Liver (tissue), 9 donors: ENCODE measurements around the gene ATP13A2. TPM values are rescaled to one million over a fixed set of nuclear protein-coding genes. Genes with fewer than 3 reads are reported as not detected.

Experiments used
- DNase-seq: peaks from one replicate; pipeline ENCODE4 v3.0.0-alpha.2; 2017; ENCODE audit warnings: low spot score
- H3K27ac ChIP-seq, 2 donors: one replicate each; pipeline ENCODE4 v1.7.0; 2013; ENCODE audit warnings: inconsistent platforms in 2 of 2, low read length in 2 of 2, control low read depth in 1 of 2, low read depth in 1 of 2, mild to moderate bottlenecking in 1 of 2
- H3K27me3 ChIP-seq, 4 donors: one replicate each; pipeline versions ENCODE4 v1.6.1 to v1.7.0; 2013; ENCODE audit warnings: low read length in 3 of 4, inconsistent platforms in 1 of 4, mild to moderate bottlenecking in 1 of 4, moderate library complexity in 1 of 4; ENCODE audit not compliant: control insufficient read depth in 4 of 4, insufficient read depth in 4 of 4
- H3K36me3 ChIP-seq, 4 donors: one replicate each; pipeline versions ENCODE4 v1.6.1 to v1.7.0; 2013; ENCODE audit warnings: low read length in 3 of 4, mild to moderate bottlenecking in 3 of 4, low read depth in 1 of 4, moderate library complexity in 1 of 4; ENCODE audit not compliant: control insufficient read depth in 4 of 4, insufficient read depth in 3 of 4
- H3K4me1 ChIP-seq, 4 donors: one replicate each; pipeline versions ENCODE4 v1.6.1 to v1.7.0; 2013; ENCODE audit warnings: low read length in 3 of 4, mild to moderate bottlenecking in 3 of 4, moderate library complexity in 1 of 4; ENCODE audit not compliant: control insufficient read depth in 4 of 4, insufficient read depth in 4 of 4
- H3K4me3 ChIP-seq, 3 donors: one replicate each; pipeline versions ENCODE4 v1.6.1 to v1.7.0; 2013; ENCODE audit warnings: low read length in 3 of 3, control low read depth in 1 of 3, low read depth in 1 of 3, mild to moderate bottlenecking in 1 of 3
- H3K9ac ChIP-seq, 2 donors: one replicate each; pipeline ENCODE4 v1.7.0; 2013; ENCODE audit warnings: low read length in 2 of 2, mild to moderate bottlenecking in 2 of 2, moderate library complexity in 2 of 2, control low read depth in 1 of 2, low read depth in 1 of 2
- H3K9me3 ChIP-seq, 4 donors: one replicate each; pipeline versions ENCODE4 v1.6.1 to v1.7.0; 2013; ENCODE audit warnings: low read length in 3 of 4; ENCODE audit not compliant: control insufficient read depth in 4 of 4
- EGR1 ChIP-seq, 2 donors: IDR thresholded peaks; 2 replicates each; pipeline ENCODE4 v1.6.1; 2016 to 2018; ENCODE audit warnings: antibody characterized with exemption in 2 of 2, low read depth in 2 of 2
- FOXA1 ChIP-seq: IDR thresholded peaks from 2 replicates; pipeline ENCODE4 v1.6.1; 2016; ENCODE audit warnings: antibody characterized with exemption
- FOXA2 ChIP-seq: IDR thresholded peaks from 2 replicates; pipeline ENCODE4 v1.6.1; 2016; ENCODE audit warnings: antibody characterized with exemption
- GABPA ChIP-seq, 2 donors: IDR thresholded peaks in 1 of 2; conservative IDR thresholded peaks in 1 of 2; 2 replicates each; pipeline ENCODE4 v1.6.1; 2016; ENCODE audit warnings: antibody characterized with exemption in 2 of 2, mild to moderate bottlenecking in 1 of 2, moderate library complexity in 1 of 2
- HNF4A ChIP-seq, 2 donors: conservative IDR thresholded peaks; 2 replicates each; pipeline ENCODE4 v1.6.1; 2016; ENCODE audit warnings: antibody characterized with exemption in 2 of 2, mild to moderate bottlenecking in 2 of 2
- HNF4G ChIP-seq: IDR thresholded peaks from 2 replicates; pipeline ENCODE4 v1.6.1; 2016; ENCODE audit warnings: antibody characterized with exemption
- JUND ChIP-seq, 2 donors: IDR thresholded peaks; 2 replicates each; pipeline ENCODE4 v1.6.1; 2016; ENCODE audit warnings: antibody characterized with exemption in 2 of 2
- NR2F2 ChIP-seq: IDR thresholded peaks from 2 replicates; pipeline ENCODE4 v1.6.1; 2016; ENCODE audit warnings: antibody characterized with exemption
- RAD21 ChIP-seq, 2 donors: IDR thresholded peaks; 2 replicates each; pipeline ENCODE4 v1.6.1; 2016; ENCODE audit warnings: antibody characterized with exemption in 2 of 2, mild to moderate bottlenecking in 2 of 2
- RXRA ChIP-seq, 2 donors: IDR thresholded peaks; 2 replicates each; pipeline ENCODE4 v1.6.1; 2017 to 2018; ENCODE audit warnings: antibody characterized with exemption in 2 of 2, mild to moderate bottlenecking in 1 of 2
- SP1 ChIP-seq: IDR thresholded peaks from 2 replicates; pipeline ENCODE4 v1.6.1; 2018; ENCODE audit warnings: antibody characterized with exemption, mild to moderate bottlenecking
- TAF1 ChIP-seq: conservative IDR thresholded peaks from 2 replicates; pipeline ENCODE4 v1.6.1; 2016; ENCODE audit warnings: antibody characterized with exemption, mild to moderate bottlenecking
- YY1 ChIP-seq: IDR thresholded peaks from 2 replicates; pipeline ENCODE4 v1.6.1; 2016; ENCODE audit warnings: antibody characterized with exemption, mild to moderate bottlenecking
- WGBS: extraction: QIAGEN DNeasy Blood & Tissue Kit; methylation state at CpG from one replicate; pipeline ENCODE4 v1.1.7; 2013; 5-methylcytosine and 5-hydroxymethylcytosine counted together
- polyA plus RNA-seq, 2 donors: library from polyadenylated mRNA; stranded (reverse) in 1 of 2; unstranded in 1 of 2; fragments of 200-250 nt in 1 of 2; fragments of >200 nt in 1 of 2; fragmentation: Nextera tagmentation in 1 of 2; extraction: Ambion mirVana in 1 of 2; gene quantifications; one replicate each; pipeline versions ENCODE4 v1.2.1 to v1.2.3, GENCODE V29; 2013 to 2015
- total RNA-seq, 2 donors: library from RNA; depleted of rRNA; stranded (reverse); fragments of >200 nt; gene quantifications; one replicate each; pipeline ENCODE4 v1.2.3, GENCODE V29; 2014
- TF ChIP-seq, protein P1 (sequence below): fragments of 150-350 bp; IDR thresholded peaks from 2 replicates; pipeline ENCODE4 v1.5.1; 2017; ENCODE audit warnings: improper control_type of control experiment, low read depth, low read length; ENCODE audit not compliant: missing input control
- TF ChIP-seq, protein P2 (sequence below): IDR thresholded peaks from 2 replicates; pipeline ENCODE4 v1.6.1; 2016; ENCODE audit warnings: antibody characterized with exemption
- TF ChIP-seq, protein P3 (sequence below): IDR thresholded peaks from 2 replicates; pipeline ENCODE4 v1.6.1; 2016; ENCODE audit warnings: antibody characterized with exemption, mild to moderate bottlenecking
- TF ChIP-seq, protein P4 (sequence below): IDR thresholded peaks from 2 replicates; pipeline ENCODE4 v1.6.1; 2016; ENCODE audit warnings: antibody characterized with exemption
- TF ChIP-seq, protein P5 (sequence below): IDR thresholded peaks from 2 replicates; pipeline ENCODE4 v1.6.1; 2016; ENCODE audit warnings: antibody characterized with exemption
- donor health status: healthy.
- donor health status: healthy.
- donor health status: healthy.
- donor health status: healthy.
- donor health status: healthy.

Gene ATP13A2
- total and polyA plus RNA-seq, 4 donors = 2.4 to 12.2 (median 8.1) TPM

DNA sequence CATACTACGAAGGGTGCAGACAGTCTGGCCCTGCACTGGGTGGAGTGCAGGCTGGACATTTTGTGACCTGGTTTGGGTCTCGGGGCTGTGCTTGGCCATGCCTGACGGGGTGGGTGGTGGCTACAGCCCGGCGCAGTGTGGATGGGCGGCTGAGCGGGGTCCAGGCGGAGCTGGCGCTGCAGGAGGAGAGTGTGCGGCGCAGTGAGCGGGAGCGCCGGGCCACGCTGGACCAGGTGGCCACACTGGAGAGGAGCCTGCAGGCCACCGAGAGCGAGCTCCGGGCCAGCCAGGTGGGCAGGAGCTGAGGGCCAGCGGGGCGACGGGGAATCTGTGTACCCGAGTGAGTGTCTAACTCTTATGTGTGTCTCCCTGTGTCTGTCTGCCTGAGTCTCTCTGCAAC is 45.4 kb downstream of the ATP13A2 start:
- H3K27ac ChIP-seq = no peak overlapping the region
- peaks cover 0 to 3% (median 2%) of the 10 kb centered on the region in 4 donors for H3K36me3 ChIP-seq
- TF ChIP-seq RXRA (IDR thresholded peaks at IDR 0.05) = no peak
- TF ChIP-seq HNF4A (conservative IDR thresholded peaks at IDR 0.05) = no peak
- TF ChIP-seq, protein P1, sequence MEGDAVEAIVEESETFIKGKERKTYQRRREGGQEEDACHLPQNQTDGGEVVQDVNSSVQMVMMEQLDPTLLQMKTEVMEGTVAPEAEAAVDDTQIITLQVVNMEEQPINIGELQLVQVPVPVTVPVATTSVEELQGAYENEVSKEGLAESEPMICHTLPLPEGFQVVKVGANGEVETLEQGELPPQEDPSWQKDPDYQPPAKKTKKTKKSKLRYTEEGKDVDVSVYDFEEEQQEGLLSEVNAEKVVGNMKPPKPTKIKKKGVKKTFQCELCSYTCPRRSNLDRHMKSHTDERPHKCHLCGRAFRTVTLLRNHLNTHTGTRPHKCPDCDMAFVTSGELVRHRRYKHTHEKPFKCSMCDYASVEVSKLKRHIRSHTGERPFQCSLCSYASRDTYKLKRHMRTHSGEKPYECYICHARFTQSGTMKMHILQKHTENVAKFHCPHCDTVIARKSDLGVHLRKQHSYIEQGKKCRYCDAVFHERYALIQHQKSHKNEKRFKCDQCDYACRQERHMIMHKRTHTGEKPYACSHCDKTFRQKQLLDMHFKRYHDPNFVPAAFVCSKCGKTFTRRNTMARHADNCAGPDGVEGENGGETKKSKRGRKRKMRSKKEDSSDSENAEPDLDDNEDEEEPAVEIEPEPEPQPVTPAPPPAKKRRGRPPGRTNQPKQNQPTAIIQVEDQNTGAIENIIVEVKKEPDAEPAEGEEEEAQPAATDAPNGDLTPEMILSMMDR = no peak
- TF ChIP-seq, protein P2, sequence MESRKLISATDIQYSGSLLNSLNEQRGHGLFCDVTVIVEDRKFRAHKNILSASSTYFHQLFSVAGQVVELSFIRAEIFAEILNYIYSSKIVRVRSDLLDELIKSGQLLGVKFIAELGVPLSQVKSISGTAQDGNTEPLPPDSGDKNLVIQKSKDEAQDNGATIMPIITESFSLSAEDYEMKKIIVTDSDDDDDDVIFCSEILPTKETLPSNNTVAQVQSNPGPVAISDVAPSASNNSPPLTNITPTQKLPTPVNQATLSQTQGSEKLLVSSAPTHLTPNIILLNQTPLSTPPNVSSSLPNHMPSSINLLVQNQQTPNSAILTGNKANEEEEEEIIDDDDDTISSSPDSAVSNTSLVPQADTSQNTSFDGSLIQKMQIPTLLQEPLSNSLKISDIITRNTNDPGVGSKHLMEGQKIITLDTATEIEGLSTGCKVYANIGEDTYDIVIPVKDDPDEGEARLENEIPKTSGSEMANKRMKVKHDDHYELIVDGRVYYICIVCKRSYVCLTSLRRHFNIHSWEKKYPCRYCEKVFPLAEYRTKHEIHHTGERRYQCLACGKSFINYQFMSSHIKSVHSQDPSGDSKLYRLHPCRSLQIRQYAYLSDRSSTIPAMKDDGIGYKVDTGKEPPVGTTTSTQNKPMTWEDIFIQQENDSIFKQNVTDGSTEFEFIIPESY = no peak
- no peak for TF ChIP-seq YY1
- TF ChIP-seq HNF4G = no peak
- TF ChIP-seq EGR1 (IDR thresholded peaks at IDR 0.05; ENCODE audit: low read depth in 2 of 2) = no peak
- TF ChIP-seq RAD21 (IDR thresholded peaks at IDR 0.05) = no peak
- TF ChIP-seq, protein P3, sequence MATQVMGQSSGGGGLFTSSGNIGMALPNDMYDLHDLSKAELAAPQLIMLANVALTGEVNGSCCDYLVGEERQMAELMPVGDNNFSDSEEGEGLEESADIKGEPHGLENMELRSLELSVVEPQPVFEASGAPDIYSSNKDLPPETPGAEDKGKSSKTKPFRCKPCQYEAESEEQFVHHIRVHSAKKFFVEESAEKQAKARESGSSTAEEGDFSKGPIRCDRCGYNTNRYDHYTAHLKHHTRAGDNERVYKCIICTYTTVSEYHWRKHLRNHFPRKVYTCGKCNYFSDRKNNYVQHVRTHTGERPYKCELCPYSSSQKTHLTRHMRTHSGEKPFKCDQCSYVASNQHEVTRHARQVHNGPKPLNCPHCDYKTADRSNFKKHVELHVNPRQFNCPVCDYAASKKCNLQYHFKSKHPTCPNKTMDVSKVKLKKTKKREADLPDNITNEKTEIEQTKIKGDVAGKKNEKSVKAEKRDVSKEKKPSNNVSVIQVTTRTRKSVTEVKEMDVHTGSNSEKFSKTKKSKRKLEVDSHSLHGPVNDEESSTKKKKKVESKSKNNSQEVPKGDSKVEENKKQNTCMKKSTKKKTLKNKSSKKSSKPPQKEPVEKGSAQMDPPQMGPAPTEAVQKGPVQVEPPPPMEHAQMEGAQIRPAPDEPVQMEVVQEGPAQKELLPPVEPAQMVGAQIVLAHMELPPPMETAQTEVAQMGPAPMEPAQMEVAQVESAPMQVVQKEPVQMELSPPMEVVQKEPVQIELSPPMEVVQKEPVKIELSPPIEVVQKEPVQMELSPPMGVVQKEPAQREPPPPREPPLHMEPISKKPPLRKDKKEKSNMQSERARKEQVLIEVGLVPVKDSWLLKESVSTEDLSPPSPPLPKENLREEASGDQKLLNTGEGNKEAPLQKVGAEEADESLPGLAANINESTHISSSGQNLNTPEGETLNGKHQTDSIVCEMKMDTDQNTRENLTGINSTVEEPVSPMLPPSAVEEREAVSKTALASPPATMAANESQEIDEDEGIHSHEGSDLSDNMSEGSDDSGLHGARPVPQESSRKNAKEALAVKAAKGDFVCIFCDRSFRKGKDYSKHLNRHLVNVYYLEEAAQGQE = no peak
- TF ChIP-seq, protein P4, sequence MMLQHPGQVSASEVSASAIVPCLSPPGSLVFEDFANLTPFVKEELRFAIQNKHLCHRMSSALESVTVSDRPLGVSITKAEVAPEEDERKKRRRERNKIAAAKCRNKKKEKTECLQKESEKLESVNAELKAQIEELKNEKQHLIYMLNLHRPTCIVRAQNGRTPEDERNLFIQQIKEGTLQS = no peak
- no peak for TF ChIP-seq FOXA1
- no peak for TF ChIP-seq FOXA2
- TF ChIP-seq GABPA (IDR thresholded peaks at IDR 0.05 in 1 of 2, conservative IDR thresholded peaks at IDR 0.05 in 1 of 2) = no peak
- no peak for TF ChIP-seq JUND (IDR thresholded peaks at IDR 0.05)
- TF ChIP-seq NR2F2 = no peak
- no peak for TF ChIP-seq SP1
- TF ChIP-seq, protein P5, sequence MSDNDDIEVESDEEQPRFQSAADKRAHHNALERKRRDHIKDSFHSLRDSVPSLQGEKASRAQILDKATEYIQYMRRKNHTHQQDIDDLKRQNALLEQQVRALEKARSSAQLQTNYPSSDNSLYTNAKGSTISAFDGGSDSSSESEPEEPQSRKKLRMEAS = no peak
- no peak for TF ChIP-seq TAF1
- no peak overlapping the region for H3K4me3 ChIP-seq
- H3K4me1 ChIP-seq = no peaks in the 10 kb centered on the region
- H3K9me3 ChIP-seq = no peaks in the 10 kb centered on the region
- no peak for DNase-seq
- 97% methylated on average over 22 of the region's 22 CpGs for WGBS
- no peak overlapping the region for H3K9ac ChIP-seq
- no peaks in the 10 kb centered on the region for H3K27me3 ChIP-seq
